HL-60 (cell line): ENCODE measurements around the gene GOT1.

Experiments used
- DNase-seq, 2 experiments: peaks; one replicate each; pipeline ENCODE4 v3.0.0-alpha.2; 2010 to 2020; ENCODE audit warnings: low read depth in 1 of 2, low spot score in 1 of 2
- H3K27ac ChIP-seq: fragments of 250-450 bp; sonication (Bioruptor Pico); replicated peaks from 2 replicates; pipeline ENCODE4 v1.5.1; 2020; ENCODE audit warnings: mild to moderate bottlenecking, moderate library complexity
- H3K27me3 ChIP-seq: fragments of 250-450 bp; sonication (Bioruptor Pico); 2 replicates; pipeline ENCODE4 v1.5.1; 2021; ENCODE audit warnings: mild to moderate bottlenecking, moderate library complexity; ENCODE audit not compliant: insufficient read depth, poor library complexity, severe bottlenecking
- H3K4me3 ChIP-seq: replicated peaks from 2 replicates; pipeline ENCODE4 v1.5.1; 2011; ENCODE audit warnings: mild to moderate bottlenecking, control low read depth, low read length; ENCODE audit not compliant: insufficient read depth
- CTCF ChIP-seq: IDR thresholded peaks from one replicate; pipeline ENCODE4 v1.5.1; 2011; ENCODE audit warnings: low read length, control low read depth, inconsistent platforms; ENCODE audit not compliant: insufficient read depth
- GABPA ChIP-seq: IDR thresholded peaks from 2 replicates; pipeline ENCODE4 v1.6.1; 2012; ENCODE audit warnings: low read depth
- POLR2AphosphoS5 ChIP-seq: IDR thresholded peaks from 2 replicates; pipeline ENCODE4 v1.6.1; 2012; ENCODE audit warnings: low read depth
- REST ChIP-seq: IDR thresholded peaks from 2 replicates; pipeline ENCODE4 v1.6.1; 2012; ENCODE audit warnings: low read depth; ENCODE audit not compliant: insufficient replicate concordance
- SPI1 ChIP-seq: IDR thresholded peaks from 2 replicates; pipeline ENCODE4 v1.6.1; 2012; ENCODE audit warnings: low read depth, mild to moderate bottlenecking, borderline replicate concordance

The GOT1 gene

GRCh38 chr10:99353182-99353581, 77.2 kb downstream of the GOT1 start:
- DNase-seq = no peak
- peaks cover 11% of the 10 kb centered on the region for H3K27me3 ChIP-seq
- no peak overlapping the region for H3K4me3 ChIP-seq
- no peak overlapping the region for H3K27ac ChIP-seq
- TF ChIP-seq REST (no peak), SPI1 (no peak), GABPA (no peak), CTCF (no peak), POLR2AphosphoS5 (no peak)

GRCh38 chr10:99347672-99348071, 82.8 kb downstream of the GOT1 start:
- H3K27ac ChIP-seq = no peak overlapping the region
- no peaks in the 10 kb centered on the region for H3K27me3 ChIP-seq
- no peak overlapping the region for H3K4me3 ChIP-seq
- TF ChIP-seq POLR2AphosphoS5 = no peak
- no peak for TF ChIP-seq GABPA
- no peak for TF ChIP-seq REST
- no peak for TF ChIP-seq SPI1
- no peak for TF ChIP-seq CTCF
- DNase-seq = no peak
